Transverse colon (tissue), 4 donors: Measurements from ENCODE around the gene TEX44. TPM values are rescaled to one million over a fixed set of nuclear protein-coding genes. Genes with fewer than 3 reads are reported as not detected.

ENCODE experiments used
- DNase-seq: peaks from one replicate; pipeline ENCODE4 v3.0.0-alpha.2; 2019
- H3K27ac ChIP-seq, 4 donors: fragments of 200-600 bp; sonication (generic); 2 replicates each; pipeline ENCODE4 v1.5.1; 2016 to 2018; ENCODE audit warnings: inconsistent platforms in 4 of 4
- H3K27me3 ChIP-seq: fragments of 200-600 bp; sonication (generic); 2 replicates; pipeline ENCODE4 v1.5.1; 2017; ENCODE audit warnings: inconsistent platforms
- H3K36me3 ChIP-seq, 4 donors: fragments of 200-600 bp; sonication (generic); 2 replicates each; pipeline ENCODE4 v1.5.1; 2017 to 2019; ENCODE audit warnings: inconsistent platforms in 4 of 4
- H3K4me1 ChIP-seq, 4 donors: fragments of 200-600 bp; sonication (generic); 2 replicates each; pipeline ENCODE4 v1.5.1; 2017 to 2020; ENCODE audit warnings: inconsistent platforms in 4 of 4
- H3K4me3 ChIP-seq, 4 donors: fragments of 200-600 bp; sonication (generic); 1 replicate in 1 of 4; 2 replicates in 3 of 4; pipeline versions ENCODE4 v1.5.1 to v1.6.1; 2017 to 2019; ENCODE audit warnings: inconsistent platforms in 4 of 4
- H3K9me3 ChIP-seq, 2 donors: fragments of 200-600 bp; sonication (generic); 2 replicates each; pipeline ENCODE4 v1.5.1; 2017 to 2019; ENCODE audit warnings: inconsistent platforms in 2 of 2
- CTCF ChIP-seq, 5 experiments: fragments of 200-600 bp in 3 of 5; fragments of 450-650 bp in 2 of 5; sonication (generic) in 3 of 5; IDR thresholded peaks; 1 replicate in 2 of 5; 2 replicates in 3 of 5; pipeline ENCODE4 v1.5.1; 2016 to 2017; ENCODE audit warnings: antibody characterized with exemption in 5 of 5, inconsistent platforms in 3 of 5, mild to moderate bottlenecking in 2 of 5, moderate library complexity in 1 of 5
- EP300 ChIP-seq: sonication (generic); formaldehyde crosslinking; IDR thresholded peaks from one replicate; pipeline ENCODE4 v1.6.1; 2017; ENCODE audit warnings: antibody characterized with exemption, low read depth
- POLR2A ChIP-seq: fragments of 450-650 bp; IDR thresholded peaks from one replicate; pipeline ENCODE4 v1.6.1; 2016; ENCODE audit warnings: antibody characterized with exemption, mild to moderate bottlenecking, moderate library complexity
- POLR2AphosphoS5 ChIP-seq, 3 donors: sonication (generic); formaldehyde crosslinking; IDR thresholded peaks; one replicate each; pipeline ENCODE4 v1.6.1; 2016; ENCODE audit warnings: antibody characterized with exemption in 3 of 3
- WGBS, 2 donors: methylation state at CpG; one replicate each; pipeline ENCODE4 v1.1.5; 2018; ENCODE audit warnings: low coverage in 1 of 2; 5-methylcytosine and 5-hydroxymethylcytosine counted together
- in situ Hi-C, 4 donors: fragments of 200-750 bp; cut with MboI; loops; one replicate each; pipeline versions ENCODE4 v1.15.0 to v1.15.1; 2017; ENCODE audit warnings: low sequenced_read_pairs in 3 of 4, low pct_ligation_motif_present in 1 of 4, low pct_unique_long_range_greater_than_20kb in 1 of 4
- intact Hi-C: fragments of 100-400 bp; cut with DNase I; formaldehyde crosslinking; loops from one replicate; pipeline ENCODE4 v1.15.1; 2023; ENCODE audit warnings: low total_unique reads
- total RNA-seq, 4 donors: library from RNA; depleted of rRNA; stranded (reverse); fragments of >200 nt; gene quantifications; one replicate each; pipeline ENCODE4 v1.1.0, GENCODE V29; 2016

The TEX44 gene
- total RNA-seq, 4 donors from 2014 or later = not detected

- Histone ChIP-seq H3K27ac (peak overlapping the region in 3 of 4 donors; percentile 13 to 62 (median 44)), H3K27me3 (no peaks in the 10 kb centered on the region), H3K9me3 (no peaks in the 10 kb centered on the region), H3K4me1 (peaks cover 0 to 7% (median 5%) of the 10 kb centered on the region in 4 donors), H3K36me3 (no peaks in the 10 kb centered on the region), H3K4me3 (no peak overlapping the region)
- intact Hi-C loops (no loop called here), in situ Hi-C loops (no loop called here)
- WGBS, 2 donors = 55 to 75% methylated on average over 6 to 8 of the region's 8 CpGs
- no peak for DNase-seq
- TF ChIP-seq POLR2A = no peak
- no peak for TF ChIP-seq CTCF (IDR thresholded peaks at IDR 0.05)
- TF ChIP-seq POLR2AphosphoS5 (IDR thresholded peaks at IDR 0.05) = no peak
- no peak for TF ChIP-seq EP300
Observed at GRCh38 chr2:231634951-231635875, 42.5 kb downstream of the TEX44 start.

- Histone ChIP-seq H3K27me3 (no peaks in the 10 kb centered on the region), H3K36me3 (no peaks in the 10 kb centered on the region), H3K27ac (peak overlapping the region; percentile 81 to 95 (median 92)), H3K4me3 (no peak overlapping the region), H3K4me1 (peaks cover 30 to 46% (median 39%) of the 10 kb centered on the region in 4 donors), H3K9me3 (no peaks in the 10 kb centered on the region)
- 48 to 59% methylated on average over 4 to 6 of the region's 6 CpGs for WGBS, 2 donors
- intact Hi-C loops (no loop called here), in situ Hi-C loops (no loop called here)
- no peak for DNase-seq
- no peak for TF ChIP-seq EP300
- no peak for TF ChIP-seq CTCF (IDR thresholded peaks at IDR 0.05)
- no peak for TF ChIP-seq POLR2AphosphoS5 (IDR thresholded peaks at IDR 0.05)
- TF ChIP-seq POLR2A = no peak
Observed at GRCh38 chr2:231640241-231640640, 47.6 kb downstream of the TEX44 start.

GRCh38 chr2:231640641-231641111 lies 48.0 kb downstream of the TEX44 start:
- Histone ChIP-seq H3K4me1 (peaks cover 30 to 45% (median 38%) of the 10 kb centered on the region in 4 donors), H3K27me3 (no peaks in the 10 kb centered on the region), H3K9me3 (no peaks in the 10 kb centered on the region), H3K4me3 (no peak overlapping the region), H3K36me3 (no peaks in the 10 kb centered on the region), H3K27ac (peak overlapping the region; percentile 81 to 95 (median 92))
- peak; percentile 63 for DNase-seq
- in situ Hi-C loops (no loop called here), intact Hi-C loops (no loop called here)
- TF ChIP-seq EP300 = no peak
- TF ChIP-seq POLR2AphosphoS5 (IDR thresholded peaks at IDR 0.05) = peak in 2 of 3 donors; percentile 9 to 41
- TF ChIP-seq POLR2A = peak; percentile 38
- peak in 1 of 5 experiments; percentile 39 for TF ChIP-seq CTCF (IDR thresholded peaks at IDR 0.05)
- WGBS, 2 donors = 46% methylated on average over 9 of the region's 11 CpGs; no CpG with 5 or more reads in 1 of the 2 donors
